Testis (tissue), 3 donors: ENCODE data around the gene PTPRD. TPM values are rescaled to one million over a fixed set of nuclear protein-coding genes. Genes with fewer than 3 reads are reported as not detected.

ENCODE experiments used
- DNase-seq: peaks from one replicate; pipeline ENCODE4 v3.0.0-alpha.2; 2019
- H3K27ac ChIP-seq, 2 donors: fragments of 200-600 bp; sonication (generic); one replicate each; pipeline ENCODE4 v1.5.1; 2019
- H3K27me3 ChIP-seq: fragments of 200-600 bp; sonication (generic); one replicate; pipeline ENCODE4 v1.5.1; 2019
- H3K36me3 ChIP-seq: fragments of 200-600 bp; sonication (generic); one replicate; pipeline ENCODE4 v1.5.1; 2017; ENCODE audit warnings: low read depth; ENCODE audit errors: missing control alignments
- H3K4me1 ChIP-seq: fragments of 200-600 bp; sonication (generic); one replicate; pipeline ENCODE4 v1.5.1; 2019
- H3K4me3 ChIP-seq, 2 donors: fragments of 200-600 bp; sonication (generic); one replicate each; pipeline ENCODE4 v1.5.1; 2017 to 2019
- H3K9me3 ChIP-seq: fragments of 200-600 bp; sonication (generic); one replicate; pipeline ENCODE4 v1.5.1; 2017
- POLR2A ChIP-seq: fragments of 450-650 bp; IDR thresholded peaks from one replicate; pipeline ENCODE4 v1.6.1; 2017; ENCODE audit warnings: antibody characterized with exemption, mild to moderate bottlenecking, moderate library complexity
- WGBS, 2 donors: methylation state at CpG; one replicate each; pipeline ENCODE4 v1.1.5; 2018; 5-methylcytosine and 5-hydroxymethylcytosine counted together
- intact Hi-C: fragments of 100-400 bp; cut with DNase I; formaldehyde crosslinking; loops from one replicate; pipeline ENCODE4 v1.15.1; 2023; ENCODE audit warnings: low total_unique reads
- polyA plus RNA-seq: library from polyadenylated mRNA; stranded (reverse); fragments of 350-450 nt; fragmentation: Illumina TruSeq; extraction: RNeasy Lipid Tissue Mini Kit (QIAGEN cat#74804); gene quantifications from one replicate; pipeline ENCODE4 v1.2.3, GENCODE V29; 2014; ENCODE audit warnings: low read depth, low replicate concordance; ENCODE audit not compliant: insufficient read depth
- small RNA-seq, 2 donors: library from RNA; depleted of rRNA; stranded (forward); fragments of <200 nt; gene quantifications; one replicate each; pipeline ENCODE3, GENCODE V24; 2016
- total RNA-seq, 2 donors: library from RNA; depleted of rRNA; stranded (reverse); fragments of >200 nt; gene quantifications; one replicate each; pipeline ENCODE4 v1.2.3, GENCODE V29; 2016
- TF ChIP-seq, protein P1 (sequence below), 3 experiments: fragments of 450-650 bp in 2 of 3; fragments of 200-600 bp in 1 of 3; sonication (generic) in 1 of 3; IDR thresholded peaks; one replicate each; pipeline ENCODE4 v1.5.1; 2016 to 2019; ENCODE audit warnings: antibody characterized with exemption in 3 of 3, mild to moderate bottlenecking in 2 of 3, moderate library complexity in 1 of 3

PTPRD gene
- total and polyA plus RNA-seq, 3 donors from 2014 or later: 15.4 to 33.6 (median 32.5) TPM

DNA sequence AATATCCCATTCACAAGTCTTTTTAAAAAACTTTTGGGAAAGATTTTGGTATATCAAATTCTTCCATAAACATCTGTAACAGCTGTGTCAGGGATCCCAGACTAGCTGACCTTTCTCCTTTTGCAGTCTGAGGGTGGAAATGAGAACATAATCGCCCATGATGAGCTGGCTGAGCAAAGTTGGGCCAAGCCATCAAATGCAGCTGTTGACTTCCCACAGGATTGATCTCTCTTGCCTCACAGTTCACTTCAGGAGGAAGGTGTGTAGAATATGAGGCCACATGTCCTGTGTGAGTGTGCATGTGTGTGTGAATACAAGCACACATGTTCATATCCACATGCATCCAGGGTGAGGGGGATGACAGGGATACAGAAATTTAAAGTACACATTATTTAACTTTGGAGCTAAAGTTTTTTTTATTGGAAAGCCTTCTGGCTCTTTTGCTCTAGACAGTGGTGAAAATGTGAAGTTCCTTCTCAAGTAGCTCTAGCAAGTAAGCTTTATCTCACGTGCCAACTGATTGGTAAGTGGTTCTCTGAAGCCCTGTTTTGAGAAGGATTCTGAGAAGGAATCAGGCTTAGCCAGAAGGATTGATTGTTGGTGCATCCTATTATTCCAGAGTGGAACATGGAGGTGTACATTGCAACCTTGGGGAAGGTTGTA is 2344.5 kb downstream of the PTPRD start:
- WGBS, 2 donors: 65 to 70% methylated on average over 2 of the region's 2 CpGs
- H3K4me1 ChIP-seq: peaks cover 3% of the 10 kb centered on the region
- TF ChIP-seq, protein P1, sequence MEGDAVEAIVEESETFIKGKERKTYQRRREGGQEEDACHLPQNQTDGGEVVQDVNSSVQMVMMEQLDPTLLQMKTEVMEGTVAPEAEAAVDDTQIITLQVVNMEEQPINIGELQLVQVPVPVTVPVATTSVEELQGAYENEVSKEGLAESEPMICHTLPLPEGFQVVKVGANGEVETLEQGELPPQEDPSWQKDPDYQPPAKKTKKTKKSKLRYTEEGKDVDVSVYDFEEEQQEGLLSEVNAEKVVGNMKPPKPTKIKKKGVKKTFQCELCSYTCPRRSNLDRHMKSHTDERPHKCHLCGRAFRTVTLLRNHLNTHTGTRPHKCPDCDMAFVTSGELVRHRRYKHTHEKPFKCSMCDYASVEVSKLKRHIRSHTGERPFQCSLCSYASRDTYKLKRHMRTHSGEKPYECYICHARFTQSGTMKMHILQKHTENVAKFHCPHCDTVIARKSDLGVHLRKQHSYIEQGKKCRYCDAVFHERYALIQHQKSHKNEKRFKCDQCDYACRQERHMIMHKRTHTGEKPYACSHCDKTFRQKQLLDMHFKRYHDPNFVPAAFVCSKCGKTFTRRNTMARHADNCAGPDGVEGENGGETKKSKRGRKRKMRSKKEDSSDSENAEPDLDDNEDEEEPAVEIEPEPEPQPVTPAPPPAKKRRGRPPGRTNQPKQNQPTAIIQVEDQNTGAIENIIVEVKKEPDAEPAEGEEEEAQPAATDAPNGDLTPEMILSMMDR (IDR thresholded peaks at IDR 0.05): no peak
- TF ChIP-seq POLR2A: no peak
- no peaks in the 10 kb centered on the region for H3K27me3 ChIP-seq
- DNase-seq: no peak
- H3K27ac ChIP-seq: no peak overlapping the region
- no peaks in the 10 kb centered on the region for H3K9me3 ChIP-seq
- no peak overlapping the region for H3K4me3 ChIP-seq
- no peaks in the 10 kb centered on the region for H3K36me3 ChIP-seq
- intact Hi-C loops: no loop called here

DNA sequence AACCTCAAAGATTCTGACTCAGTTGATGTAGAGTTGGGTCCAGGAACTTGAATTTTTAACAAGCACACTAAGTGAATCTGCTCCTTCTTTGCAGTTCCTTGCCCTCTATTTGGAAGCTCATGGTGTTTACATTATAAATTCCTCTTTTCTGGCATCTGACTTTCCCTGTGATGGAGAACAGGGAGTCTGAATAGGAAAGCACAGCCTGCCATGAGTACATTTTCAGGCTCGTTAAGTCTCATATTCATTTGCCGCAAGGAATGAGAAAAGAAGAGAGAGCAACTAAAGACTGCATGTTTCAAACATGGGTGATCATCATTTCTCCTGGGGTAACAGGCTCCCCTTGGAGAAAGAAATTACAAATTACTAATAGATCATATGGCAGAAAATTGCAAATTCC is 2345.2 kb downstream of the PTPRD start:
- WGBS, 2 donors: 54 to 74% methylated on average over 2 of the region's 2 CpGs

DNA sequence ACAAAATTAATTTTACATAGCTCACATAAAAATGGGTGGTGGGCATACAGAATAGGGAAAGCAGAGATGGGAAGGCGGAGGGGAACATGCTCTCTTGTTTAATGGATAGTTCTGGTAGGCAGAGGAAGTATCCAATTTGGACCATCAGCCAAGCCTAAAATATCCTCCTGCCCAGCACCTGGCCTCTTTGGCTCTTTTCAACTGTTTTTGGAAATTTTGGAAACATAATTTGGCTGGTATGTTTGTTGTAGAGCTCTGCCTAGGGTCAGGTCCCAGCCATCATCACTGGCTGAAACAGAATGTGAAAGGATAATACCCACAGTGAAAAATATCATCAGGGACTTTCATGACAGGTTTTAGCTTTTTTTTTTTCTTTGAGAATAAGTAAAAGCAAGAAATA is 2345.9 kb downstream of the PTPRD start:
- H3K27me3 ChIP-seq: no peaks in the 10 kb centered on the region
- TF ChIP-seq, protein P1 (IDR thresholded peaks at IDR 0.05): no peak
- TF ChIP-seq POLR2A: no peak
- H3K9me3 ChIP-seq: no peaks in the 10 kb centered on the region
- no peak overlapping the region for H3K4me3 ChIP-seq
- WGBS, 2 donors: 30 to 97% methylated on average over 1 of the region's 1 CpG
- no peak overlapping the region for H3K27ac ChIP-seq
- H3K4me1 ChIP-seq: peaks cover 3% of the 10 kb centered on the region
- DNase-seq: no peak
- no peaks in the 10 kb centered on the region for H3K36me3 ChIP-seq
- intact Hi-C loops: no loop called here

More for the DNA sequence above, 2345.2 kb downstream of the PTPRD start:
- Histone ChIP-seq H3K4me3 (no peak overlapping the region), H3K9me3 (no peaks in the 10 kb centered on the region), H3K27me3 (no peaks in the 10 kb centered on the region), H3K36me3 (no peaks in the 10 kb centered on the region), H3K4me1 (peaks cover 3% of the 10 kb centered on the region), H3K27ac (no peak overlapping the region)
- intact Hi-C loops: no loop called here
- no peak for DNase-seq
- TF ChIP-seq POLR2A: no peak
- TF ChIP-seq, protein P1 (IDR thresholded peaks at IDR 0.05): no peak

DNA sequence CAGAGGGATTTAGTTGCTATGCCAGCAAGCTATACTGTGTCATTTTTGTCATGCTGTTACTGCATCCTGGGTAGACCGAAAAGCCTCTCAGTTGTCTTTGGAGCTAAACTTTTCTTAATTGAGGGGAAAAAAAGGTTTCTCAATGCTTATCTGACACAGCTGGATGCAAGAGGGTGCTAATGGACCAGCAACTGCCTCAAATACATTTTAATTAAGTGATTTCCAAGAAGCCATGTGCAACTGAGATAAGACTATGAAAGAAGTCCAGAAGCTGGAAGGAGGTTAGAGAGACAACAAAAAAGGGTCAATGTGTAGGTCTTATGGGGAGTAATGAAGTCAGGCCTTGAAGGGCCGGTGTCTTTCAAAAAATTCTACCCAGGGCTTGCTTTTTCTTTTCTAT is 2347.5 kb downstream of the PTPRD start:
- no peak for TF ChIP-seq POLR2A
- TF ChIP-seq, protein P1 (IDR thresholded peaks at IDR 0.05): no peak
- Histone ChIP-seq H3K27me3 (no peaks in the 10 kb centered on the region), H3K27ac (no peak overlapping the region), H3K36me3 (no peaks in the 10 kb centered on the region), H3K4me3 (no peak overlapping the region), H3K4me1 (peaks cover 3% of the 10 kb centered on the region), H3K9me3 (no peaks in the 10 kb centered on the region)
- intact Hi-C loops: no loop called here
- no peak for DNase-seq
- WGBS, 2 donors: 63 to 84% methylated on average over 2 of the region's 2 CpGs

Small RNAs within 50 kb of the gene (small RNA-seq; reads per million reads assigned to genes)
- gene AL135790.2 (0 reads per million in 2 donors), gene RNU7-185P (0 reads per million in 2 donors)
